ENCODE results near the gene ZDHHC12.

The ZDHHC12 gene

GRCh38 chr9:128768606-128769005, 44.7 kb upstream of the ZDHHC12 start:
- TF ChIP-seq, protein P1, sequence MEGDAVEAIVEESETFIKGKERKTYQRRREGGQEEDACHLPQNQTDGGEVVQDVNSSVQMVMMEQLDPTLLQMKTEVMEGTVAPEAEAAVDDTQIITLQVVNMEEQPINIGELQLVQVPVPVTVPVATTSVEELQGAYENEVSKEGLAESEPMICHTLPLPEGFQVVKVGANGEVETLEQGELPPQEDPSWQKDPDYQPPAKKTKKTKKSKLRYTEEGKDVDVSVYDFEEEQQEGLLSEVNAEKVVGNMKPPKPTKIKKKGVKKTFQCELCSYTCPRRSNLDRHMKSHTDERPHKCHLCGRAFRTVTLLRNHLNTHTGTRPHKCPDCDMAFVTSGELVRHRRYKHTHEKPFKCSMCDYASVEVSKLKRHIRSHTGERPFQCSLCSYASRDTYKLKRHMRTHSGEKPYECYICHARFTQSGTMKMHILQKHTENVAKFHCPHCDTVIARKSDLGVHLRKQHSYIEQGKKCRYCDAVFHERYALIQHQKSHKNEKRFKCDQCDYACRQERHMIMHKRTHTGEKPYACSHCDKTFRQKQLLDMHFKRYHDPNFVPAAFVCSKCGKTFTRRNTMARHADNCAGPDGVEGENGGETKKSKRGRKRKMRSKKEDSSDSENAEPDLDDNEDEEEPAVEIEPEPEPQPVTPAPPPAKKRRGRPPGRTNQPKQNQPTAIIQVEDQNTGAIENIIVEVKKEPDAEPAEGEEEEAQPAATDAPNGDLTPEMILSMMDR (IDR thresholded peaks at IDR 0.05; ENCODE audit: insufficient read depth, low read depth, low read length, missing control alignments) = no peak

DNA sequence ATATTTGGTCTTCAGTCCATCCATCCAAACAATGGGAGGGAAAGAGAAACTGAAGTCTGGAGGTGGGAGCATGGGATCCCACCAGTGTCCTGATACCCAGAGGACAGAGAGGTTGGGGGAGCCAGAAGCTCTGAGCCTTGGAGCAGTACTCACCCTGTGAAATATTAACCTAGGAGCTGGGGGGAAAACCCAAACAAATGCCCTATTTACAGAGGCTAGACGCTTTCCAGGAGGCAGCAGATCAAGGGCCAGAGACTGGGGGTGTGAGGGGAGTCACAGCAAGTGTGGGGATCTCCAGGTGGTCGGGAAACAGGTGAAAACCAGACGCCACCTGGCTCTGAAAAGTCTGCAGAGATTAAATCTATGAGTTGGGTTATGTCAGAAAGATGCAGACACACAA, 41.6 kb upstream of the ZDHHC12 start:
- no peak for DNase-seq (ENCODE audit: low read depth)
- TF ChIP-seq, protein P1 (IDR thresholded peaks at IDR 0.05; ENCODE audit: insufficient read depth, low read depth, low read length, missing control alignments) = no peak
- no peak overlapping the region for H3K4me3 ChIP-seq (ENCODE audit: low read depth, low read length)

More at GRCh38 chr9:128768606-128769005, 44.7 kb upstream of the ZDHHC12 start:
- no peak overlapping the region for H3K4me3 ChIP-seq (ENCODE audit: low read depth, low read length)
- no peak for DNase-seq (ENCODE audit: low read depth)

DNA sequence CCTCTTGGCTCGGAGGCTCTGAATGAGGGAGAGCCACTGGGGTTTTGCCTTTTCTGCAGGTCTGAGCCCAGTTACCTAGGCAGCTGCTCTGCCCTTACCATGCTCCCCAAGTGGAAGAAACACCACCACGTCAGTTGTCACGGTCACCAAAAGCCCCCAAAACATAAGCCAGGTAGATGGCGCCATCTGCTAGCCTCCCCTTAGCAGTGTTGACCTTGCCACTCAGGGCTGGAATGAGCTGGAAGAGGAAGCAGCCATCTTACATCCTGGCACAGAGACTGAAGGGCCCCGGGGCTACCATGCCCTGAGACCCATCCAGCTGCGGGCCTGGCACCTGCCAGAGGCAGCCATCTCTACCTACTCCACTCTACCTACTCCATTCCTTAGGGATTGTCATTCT, 40.4 kb upstream of the ZDHHC12 start:
- no peak overlapping the region for H3K4me3 ChIP-seq (ENCODE audit: low read depth, low read length)
- TF ChIP-seq, protein P1 (IDR thresholded peaks at IDR 0.05; ENCODE audit: insufficient read depth, low read depth, low read length, missing control alignments) = no peak
- peak; percentile 29 for DNase-seq (ENCODE audit: low read depth)

DNA sequence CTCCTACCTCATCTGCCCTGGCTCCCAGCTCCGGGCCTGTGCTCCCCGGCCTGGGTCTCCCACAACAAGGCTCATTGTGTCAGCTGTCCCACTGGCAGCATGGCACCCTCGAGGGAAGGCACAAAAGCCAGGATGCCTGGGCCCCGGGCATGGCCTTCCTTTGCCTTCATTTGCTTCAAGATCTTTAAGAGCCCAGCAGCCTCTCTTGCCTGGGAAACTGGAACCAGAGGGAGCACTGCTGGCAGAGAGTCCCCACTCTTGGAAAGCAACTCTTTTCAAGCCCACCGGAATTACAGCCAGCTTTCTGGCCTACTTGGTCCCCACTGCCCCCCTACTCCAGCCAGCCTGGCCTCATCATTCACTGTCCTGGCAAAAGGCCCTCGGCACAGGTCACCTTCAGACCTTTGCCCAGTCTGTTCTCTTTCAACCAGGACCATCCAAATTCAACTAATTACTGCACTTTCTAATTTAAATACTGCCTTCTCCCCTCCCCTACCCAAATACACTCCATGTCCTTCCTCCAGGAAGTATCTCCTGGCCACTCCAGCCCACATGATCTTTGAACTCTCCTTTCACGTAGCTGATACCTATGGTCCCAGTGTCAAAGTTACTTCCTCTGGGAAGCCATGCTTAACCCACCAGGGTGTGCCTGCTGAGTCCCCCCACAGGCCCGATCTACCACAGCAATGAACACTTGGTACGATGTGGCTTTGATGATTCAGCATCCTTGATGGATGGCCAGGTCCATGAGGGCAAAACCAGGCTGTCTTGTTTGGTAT, 38.9 kb upstream of the ZDHHC12 start:
- no peak overlapping the region for H3K4me3 ChIP-seq (ENCODE audit: low read depth, low read length)
- no peak for DNase-seq (ENCODE audit: low read depth)
- TF ChIP-seq, protein P1 (IDR thresholded peaks at IDR 0.05; ENCODE audit: insufficient read depth, low read depth, low read length, missing control alignments) = no peak

DNA sequence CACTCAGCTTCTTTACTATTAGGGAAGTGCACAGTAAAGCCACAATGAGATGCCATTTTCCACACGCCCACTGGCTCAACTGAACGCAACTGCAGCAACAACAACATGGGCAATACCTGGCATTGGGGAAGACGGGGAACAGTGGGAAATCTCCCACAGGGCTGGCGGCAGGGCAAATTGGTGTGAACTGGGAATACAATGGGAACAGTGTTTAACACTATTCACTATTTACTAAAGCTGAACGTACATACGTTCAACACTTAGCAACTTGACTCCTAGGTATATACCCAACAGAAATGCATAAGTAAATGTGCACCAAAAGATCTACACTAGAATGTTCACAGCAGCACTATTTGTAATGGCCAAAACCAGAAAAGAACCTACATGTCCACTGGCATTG, 33.7 kb upstream of the ZDHHC12 start:
- TF ChIP-seq, protein P1 (IDR thresholded peaks at IDR 0.05; ENCODE audit: insufficient read depth, low read depth, low read length, missing control alignments) = no peak
- no peak for DNase-seq (ENCODE audit: low read depth)
- no peak overlapping the region for H3K4me3 ChIP-seq (ENCODE audit: low read depth, low read length)

DNA sequence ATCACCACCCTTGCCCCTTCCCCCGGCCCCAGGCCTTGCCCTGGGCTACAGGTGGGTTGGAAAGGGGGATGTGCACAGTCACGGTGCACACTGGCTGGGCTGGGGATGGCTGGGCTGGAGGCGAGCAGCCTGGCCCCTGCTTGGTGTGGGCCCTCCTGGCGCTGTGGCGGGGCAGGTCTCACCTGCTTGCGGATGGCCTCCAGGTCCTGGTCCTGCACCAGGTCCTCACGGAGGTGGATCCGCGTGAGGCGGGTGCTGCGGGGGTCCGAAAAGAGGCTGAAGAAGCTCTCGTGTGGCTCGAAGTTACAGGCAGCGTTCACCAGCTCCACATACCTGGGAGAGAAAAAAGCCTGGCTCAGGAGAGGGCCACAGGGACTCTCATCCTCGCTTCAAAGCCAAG, 29.7 kb upstream of the ZDHHC12 start:
- DNase-seq (ENCODE audit: low read depth) = no peak
- TF ChIP-seq, protein P1 (IDR thresholded peaks at IDR 0.05; ENCODE audit: insufficient read depth, low read depth, low read length, missing control alignments) = no peak
- no peak overlapping the region for H3K4me3 ChIP-seq (ENCODE audit: low read depth, low read length)

Measured in GM12865 (cell line).